GM18873 (cell line): Measurements from ENCODE around the gene BMPR1B.
"Not testable (repeated sequence)": the region's sequence is repeated elsewhere in the genome, so short reads cannot be mapped to it uniquely, and the experiment has no call there.

ENCODE experiments used
- ATAC-seq: cut with Tn5 transposase; IDR thresholded peaks from one replicate; pipeline ENCODE4 v1.9.1; 2021; ENCODE audit warnings: mild to moderate bottlenecking, moderate library complexity, moderate number of reproducible peaks; ENCODE audit not compliant: unreplicated experiment, low FRiP score

Gene BMPR1B

DNA sequence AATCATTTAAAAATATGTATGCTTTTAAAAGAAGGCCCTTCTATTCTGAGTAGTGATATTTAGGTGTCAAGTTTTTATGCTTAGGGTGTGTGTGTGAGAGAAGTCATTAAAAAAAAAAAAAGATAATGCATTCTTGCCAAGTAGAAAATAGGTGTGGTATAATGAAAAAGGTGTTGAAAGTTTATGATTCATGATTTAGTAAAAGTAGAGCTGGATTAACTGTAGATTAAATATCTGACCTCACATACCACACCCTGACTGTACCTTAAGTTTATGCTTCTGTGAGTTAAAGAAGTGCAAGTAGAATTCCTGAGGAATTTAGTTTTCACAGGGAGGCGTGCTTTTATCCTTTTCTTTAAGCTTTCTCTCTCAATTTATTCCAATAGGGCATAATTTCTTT lies 71.1 kb downstream of the BMPR1B start:
- ATAC-seq, result no peak

DNA sequence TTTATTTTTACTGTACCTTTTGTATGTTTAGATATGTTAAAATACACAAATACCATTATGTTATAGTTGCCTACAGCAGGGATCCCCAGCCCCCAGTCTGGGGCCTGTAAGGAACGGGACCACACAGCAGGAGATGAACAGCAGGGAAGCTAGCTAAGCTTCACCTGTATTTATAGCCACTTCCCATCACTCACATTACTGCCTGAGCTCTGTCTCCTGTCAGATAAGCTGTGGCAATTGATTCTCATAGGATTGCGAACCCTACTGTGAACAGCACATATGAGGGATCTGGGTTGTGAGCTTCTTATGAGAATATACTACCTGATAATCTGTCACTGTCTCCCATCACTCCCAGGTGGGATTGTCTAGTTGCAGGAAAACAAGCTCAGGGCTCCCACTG lies 73.9 kb downstream of the BMPR1B start:
- no peak for ATAC-seq

GRCh38 chr4:94832329-94832728 lies 74.6 kb downstream of the BMPR1B start:
- ATAC-seq, result not testable (repeated sequence)

DNA sequence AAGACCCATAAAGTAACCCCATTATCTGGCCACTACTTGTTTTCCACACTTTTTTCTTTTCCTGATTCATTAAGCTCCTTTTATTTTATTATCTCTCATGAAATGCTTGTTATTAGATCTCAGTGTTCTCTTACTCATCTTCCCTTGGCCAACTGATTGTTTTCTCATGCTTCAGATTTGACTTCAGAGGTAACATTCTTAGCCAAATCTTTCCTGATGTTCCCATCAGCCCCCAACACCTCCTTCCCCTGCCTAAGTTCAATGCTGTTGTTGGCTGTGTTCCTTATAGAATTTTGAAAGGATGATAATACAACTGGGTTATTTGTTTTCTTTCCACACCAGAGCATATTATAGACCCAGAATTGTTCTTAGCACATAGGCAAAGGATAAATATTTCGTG lies 75.6 kb downstream of the BMPR1B start:
- no peak for ATAC-seq

- ATAC-seq, result no peak
These were observed 76.7 kb downstream of the BMPR1B start for GRCh38 chr4:94834501-94834900.

GRCh38 chr4:94841166-94841863 lies 83.6 kb downstream of the BMPR1B start:
- ATAC-seq, result not testable (repeated sequence)

GRCh38 chr4:94841864-94842221 lies 84.1 kb downstream of the BMPR1B start:
- no peak for ATAC-seq

GRCh38 chr4:94843216-94843615 lies 85.5 kb downstream of the BMPR1B start:
- no peak for ATAC-seq

DNA sequence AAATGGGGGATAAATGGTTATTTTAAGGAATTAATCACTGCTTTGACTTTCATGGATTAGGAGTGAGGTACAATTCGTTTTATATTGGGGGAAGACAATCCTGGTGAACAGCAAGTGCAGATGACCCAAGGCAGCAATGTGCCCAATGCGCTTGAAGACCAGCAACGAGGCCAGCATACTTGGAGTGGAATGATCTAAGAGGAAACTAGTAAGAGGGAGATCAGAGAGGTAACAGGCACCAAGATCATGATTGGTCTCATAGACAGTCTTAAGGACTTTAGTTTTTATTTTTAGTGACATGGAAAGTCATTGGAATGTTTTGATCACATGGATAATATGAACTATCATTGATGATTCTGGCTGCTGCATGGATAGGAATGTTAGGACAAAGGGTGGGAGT lies 90.6 kb downstream of the BMPR1B start:
- ATAC-seq, result no peak

GRCh38 chr4:94849901-94850300 lies 92.1 kb downstream of the BMPR1B start:
- ATAC-seq, result no peak

DNA sequence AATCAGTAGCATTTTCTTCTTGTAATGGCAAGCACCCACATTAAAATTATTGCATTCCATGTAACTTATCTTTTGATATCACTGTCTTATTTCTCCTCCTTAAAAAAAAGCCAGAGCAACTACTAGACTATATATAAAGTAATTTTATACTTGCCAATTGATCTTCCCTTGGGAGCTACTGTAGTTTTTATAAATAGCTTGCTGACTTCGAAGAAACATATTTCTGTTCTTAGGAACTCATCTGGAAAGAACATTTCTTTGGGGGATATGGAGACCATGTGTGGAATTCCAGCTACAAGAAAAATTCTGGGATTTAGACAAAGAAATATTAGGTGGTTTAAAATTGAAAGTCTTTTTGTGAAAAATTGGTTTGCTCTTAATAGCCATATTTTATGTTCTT lies 94.9 kb downstream of the BMPR1B start:
- no peak for ATAC-seq

DNA sequence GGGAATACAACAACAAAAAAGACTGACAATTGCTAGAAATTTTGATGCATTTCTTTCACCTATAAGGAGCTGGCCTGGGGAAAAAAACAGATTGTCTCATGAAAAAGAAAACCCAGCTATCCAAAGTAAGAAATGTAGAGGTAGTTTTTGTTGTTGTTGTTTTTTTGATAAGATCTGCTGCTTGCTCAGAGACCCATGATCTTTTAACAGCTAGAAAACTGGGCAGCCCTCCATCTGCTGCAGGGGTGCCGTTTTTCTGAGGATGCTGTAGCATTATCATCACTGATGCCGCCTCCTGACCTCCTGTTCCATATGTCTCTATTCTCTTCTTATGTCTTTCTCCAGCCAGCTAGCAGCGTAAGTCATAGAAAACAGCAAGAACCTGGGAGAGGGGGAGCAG lies 98.3 kb downstream of the BMPR1B start:
- no peak for ATAC-seq

DNA sequence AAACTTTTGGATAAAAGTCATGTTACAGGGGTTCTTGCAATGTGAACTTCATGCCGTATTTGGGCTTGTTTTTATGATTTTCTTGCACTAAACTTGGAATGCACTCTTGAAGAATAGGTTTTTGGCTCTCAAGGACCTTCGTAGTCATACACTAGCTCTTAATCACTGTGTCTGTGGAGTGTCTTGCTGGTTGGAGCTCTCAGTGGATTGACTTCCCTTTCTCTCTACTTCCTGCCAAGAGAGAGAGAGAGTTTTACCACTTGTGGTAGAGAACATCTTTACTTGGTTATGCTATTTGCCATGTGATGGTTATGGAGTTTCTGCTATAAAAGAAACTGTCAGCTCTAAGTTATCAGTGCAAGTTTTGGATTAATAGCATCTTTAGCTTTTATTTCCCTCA lies 112.4 kb downstream of the BMPR1B start:
- ATAC-seq, result no peak

GRCh38 chr4:94871644-94872305 lies 114.0 kb downstream of the BMPR1B start:
- no peak for ATAC-seq

DNA sequence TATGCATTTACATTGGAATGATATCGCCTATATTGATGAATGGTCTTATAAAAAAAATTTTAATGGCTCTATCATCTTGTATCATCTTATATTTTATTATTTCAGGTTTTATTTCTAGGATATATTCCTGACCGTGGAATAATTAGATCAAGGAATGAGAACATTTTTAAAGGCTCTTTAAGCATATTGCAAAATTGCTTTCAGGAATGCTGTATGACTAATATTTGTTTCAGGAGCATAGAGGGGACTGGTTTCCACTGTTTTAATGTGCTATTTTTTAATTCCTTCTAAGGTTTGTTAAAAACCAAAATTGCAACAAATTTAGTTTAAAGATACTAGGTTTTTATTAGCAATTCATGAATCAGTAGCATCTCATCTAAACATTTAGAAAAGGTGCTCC lies 120.2 kb downstream of the BMPR1B start:
- ATAC-seq, result no peak

DNA sequence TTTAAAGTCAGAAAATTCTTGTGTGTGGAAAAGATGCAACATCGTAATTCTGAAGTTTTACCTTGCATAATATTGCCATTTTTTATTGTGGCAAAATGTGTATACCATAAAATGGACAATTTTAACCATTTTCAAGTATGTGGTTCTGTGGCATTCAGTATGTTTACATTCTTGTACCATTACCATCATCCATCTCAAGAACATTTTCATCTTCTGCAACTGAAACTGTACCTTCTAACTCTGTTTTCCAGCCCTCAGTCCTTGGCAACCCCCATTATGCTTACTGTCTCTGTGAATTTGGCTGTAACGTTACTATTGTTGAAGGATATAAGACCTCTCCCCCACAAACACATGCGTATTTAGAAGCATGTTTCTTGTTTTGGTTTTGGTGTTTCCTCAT lies 123.2 kb downstream of the BMPR1B start:
- ATAC-seq, result no peak

DNA sequence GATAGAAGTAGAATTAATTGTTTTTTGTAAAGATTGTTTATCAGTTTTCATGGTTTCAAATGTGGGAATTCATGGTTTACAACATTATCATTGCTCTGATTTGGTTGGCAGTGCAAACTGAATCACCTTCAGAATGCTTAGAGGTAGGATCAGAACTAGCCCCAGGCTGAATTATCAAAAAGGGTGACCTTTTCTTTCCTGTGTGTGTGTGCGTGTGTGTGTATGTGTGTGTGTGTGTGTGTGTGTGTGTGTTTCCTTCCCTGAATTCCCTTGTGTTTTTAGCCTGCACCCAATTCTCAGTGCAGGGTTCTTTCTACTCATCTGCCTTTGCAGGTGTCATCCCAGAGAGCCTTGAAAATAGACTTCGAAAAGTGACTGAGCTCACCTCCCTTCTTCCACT lies 125.0 kb downstream of the BMPR1B start:
- no peak for ATAC-seq

DNA sequence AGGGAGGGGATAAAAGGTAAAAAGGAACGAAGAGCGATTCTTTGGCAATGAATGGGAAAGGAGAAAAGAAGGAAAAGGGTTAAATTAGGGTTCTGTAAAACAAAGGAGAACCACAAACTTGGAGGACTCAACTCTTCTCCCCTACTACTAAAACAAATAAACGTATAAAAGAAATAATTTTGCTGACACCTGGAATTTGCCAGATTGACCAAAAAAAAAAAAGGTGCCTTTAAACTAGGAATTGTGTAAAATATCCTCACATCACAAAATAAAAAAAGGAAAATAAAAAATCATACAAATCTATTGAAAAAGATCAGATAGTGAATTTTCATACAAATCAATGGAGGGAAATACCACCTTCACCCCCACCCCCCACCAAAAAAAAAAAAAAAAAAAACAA lies 129.3 kb downstream of the BMPR1B start:
- no peak for ATAC-seq

DNA sequence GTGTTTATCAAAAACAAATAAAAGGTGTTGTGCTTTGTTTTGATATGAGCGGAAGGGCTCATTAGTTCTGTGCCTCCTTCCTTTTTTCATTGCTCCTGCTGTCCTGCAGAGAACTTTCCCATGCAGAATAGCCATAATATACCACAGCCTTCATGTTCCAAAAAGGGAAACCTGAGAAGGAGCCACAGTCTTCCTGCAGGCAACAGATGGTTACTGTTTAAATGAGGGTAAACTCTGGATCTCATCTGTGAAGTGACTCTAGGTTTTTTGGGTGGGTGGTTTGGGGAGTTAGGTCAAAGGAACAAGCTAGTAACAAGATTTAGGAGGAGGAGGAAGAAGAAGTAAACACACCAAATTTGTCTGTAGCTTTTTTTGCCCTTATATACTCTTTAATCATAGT lies 131.8 kb downstream of the BMPR1B start:
- ATAC-seq, result no peak

DNA sequence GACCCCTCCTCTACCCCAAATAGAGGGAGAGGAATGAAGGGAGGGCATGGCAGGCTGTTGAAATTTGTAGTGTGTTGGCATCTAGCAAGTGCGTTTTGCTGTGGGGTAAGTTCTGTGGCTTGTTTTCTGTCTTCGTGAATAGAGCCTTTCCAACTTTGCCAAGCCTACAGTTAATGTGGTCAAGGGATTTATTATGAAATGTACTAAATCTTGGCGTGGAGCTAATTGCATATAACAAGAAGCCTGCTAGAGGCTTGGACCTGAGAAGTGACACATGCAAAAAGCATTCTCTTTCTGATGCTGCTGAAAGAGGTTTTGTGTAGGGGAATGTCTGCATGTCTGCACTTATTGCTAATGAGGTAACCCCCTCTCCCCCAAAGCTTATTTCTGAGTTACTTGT lies 132.2 kb downstream of the BMPR1B start:
- no peak for ATAC-seq

- ATAC-seq, result no peak
These were observed 132.8 kb downstream of the BMPR1B start for GRCh38 chr4:94890579-94890978.

DNA sequence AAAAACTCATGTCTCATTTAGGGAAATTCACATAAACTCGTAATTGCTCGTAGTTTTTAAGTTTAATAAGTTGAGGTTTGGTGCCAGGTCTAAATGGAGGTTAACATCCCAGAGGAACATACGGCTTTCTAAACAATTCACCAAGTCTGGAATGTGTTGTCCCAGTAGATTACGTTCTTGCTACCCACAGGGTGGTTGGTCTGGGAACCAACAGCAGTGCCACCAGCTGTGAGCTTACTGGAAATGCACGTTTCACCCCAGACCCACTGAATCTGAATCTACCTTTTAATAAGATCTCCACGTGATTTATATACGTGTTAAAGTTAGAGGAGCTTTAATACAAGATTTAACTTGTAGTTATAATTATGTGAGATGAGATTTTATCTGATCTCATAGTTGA lies 134.3 kb downstream of the BMPR1B start:
- ATAC-seq, result no peak
